Hepatocyte (in vitro differentiated cells): ENCODE measurements around the gene PSD2.

Source experiments
- CTCF ChIP-seq: fragments of 200-600 bp; sonication (generic); IDR thresholded peaks from 2 replicates; pipeline ENCODE4 v1.5.1; 2016; ENCODE audit warnings: antibody characterized with exemption, mild to moderate bottlenecking; ENCODE audit not compliant: poor library complexity
- EZH2 ChIP-seq: fragments of 200-600 bp; sonication (generic); IDR thresholded peaks from 2 replicates; pipeline ENCODE4 v1.6.1; 2016; ENCODE audit warnings: antibody characterized with exemption, mild to moderate bottlenecking, borderline replicate concordance
- EZH2phosphoT487 ChIP-seq: fragments of 200-600 bp; sonication (generic); IDR thresholded peaks from one replicate; pipeline ENCODE4 v1.6.1; 2018; ENCODE audit warnings: antibody characterized with exemption, mild to moderate bottlenecking, low read depth, moderate library complexity; ENCODE audit not compliant: unreplicated experiment, severe bottlenecking

- TF ChIP-seq CTCF (no peak), EZH2phosphoT487 (no peak), EZH2 (no peak)
These were observed 1.4 kb upstream of the PSD2 start for GRCh38 chr5:139794067-139794846.
